ENCODE results near the gene RBMX2.

Gene RBMX2

DNA sequence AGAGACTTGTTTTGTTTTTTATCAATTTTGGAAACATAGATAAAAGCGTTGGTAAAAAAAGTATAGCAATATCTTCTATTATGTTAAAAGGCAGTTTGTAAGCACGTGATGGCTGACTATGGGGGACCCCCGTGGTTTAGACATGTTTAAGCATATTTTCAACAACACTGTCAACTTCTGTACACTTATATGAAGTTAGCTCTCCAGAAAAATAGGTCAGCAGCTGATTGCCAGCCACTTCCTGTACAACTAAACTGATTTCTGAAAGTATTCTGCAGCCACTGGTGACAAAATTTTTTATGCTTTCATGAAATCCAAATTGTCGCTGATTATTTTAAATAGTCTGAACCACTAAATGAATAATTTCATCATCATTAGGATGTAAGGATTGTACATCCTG lies 45.2 kb downstream of the RBMX2 start:
- no peak for DNase-seq (ENCODE audit: insufficient read length, low spot score)
- no peak for FAIRE-seq
- no peak for TF ChIP-seq CTCF (IDR thresholded peaks at IDR 0.05; ENCODE audit: insufficient read depth, missing control alignments)

All from D721Med (cell line).